HepG2 (cell line): ENCODE measurements around the gene MAEA. TPM values are rescaled to one million over a fixed set of nuclear protein-coding genes. Genes with fewer than 3 reads are reported as not detected.

Experiments
- ATAC-seq: fragments of 200-7000 bp; cut with Tn5 transposase; 3 replicates; pipeline ENCODE4 v1.9.1; 2020; ENCODE audit warnings: mild to moderate bottlenecking, moderate library complexity
- BruUV-seq: library from RNA; stranded (reverse); fragments of 400-500 nt; replicated peaks from 2 replicates; lab custom pipeline; 2021; lab: Mats Ljungman, UMichigan
- CTCF ChIA-PET: fragments of 300-600 bp; formaldehyde crosslinking; extraction: SDS; loops from one replicate; lab custom pipeline; 2021; ENCODE audit warnings: low total read pairs, inconsistent platforms, low intra/inter-chr PET ratio; lab: Yijun Ruan, JAX
- POLR2A ChIA-PET: fragments of 350-600 bp; sonication (Branson Sonifier 250); formaldehyde crosslinking; loops from one replicate; lab custom pipeline; 2020; ENCODE audit warnings: antibody characterized with exemption, inconsistent platforms; lab: Yijun Ruan, JAX
- DNase-seq: peaks from one replicate; pipeline ENCODE4 v3.0.0-alpha.2; 2015; ENCODE audit warnings: low spot score
- FAIRE-seq: peaks from 3 replicates; lab custom pipeline; 2011; peaks lifted over from hg19 to GRCh38; lab: Jason Lieb, UNC
- H2AFZ ChIP-seq: one replicate; pipeline ENCODE4 v1.6.1; 2011; ENCODE audit warnings: low read length, inconsistent platforms
- H3K27ac ChIP-seq: fragments of 300-600 bp; 3 replicates; pipeline ENCODE4 v1.8.0; 2011; ENCODE audit warnings: mixed run types, mild to moderate bottlenecking, mixed read lengths, low read length, inconsistent platforms; ENCODE audit not compliant: insufficient read depth; ENCODE audit errors: extremely low read length
- H3K27me3 ChIP-seq, 2 experiments: fragments of 200-600 bp in 1 of 2; 2 replicates in 1 of 2; 3 replicates in 1 of 2; pipeline versions ENCODE4 v1.6.0 to v1.8.0; 2011; ENCODE audit warnings: low read length in 2 of 2, mild to moderate bottlenecking in 2 of 2, moderate library complexity in 2 of 2, inconsistent platforms in 1 of 2; ENCODE audit not compliant: insufficient read depth in 2 of 2, control insufficient read depth in 1 of 2
- H3K36me3 ChIP-seq, 2 experiments: fragments of 200-600 bp in 1 of 2; replicated peaks in 1 of 2; 2 replicates in 1 of 2; 3 replicates in 1 of 2; pipeline versions ENCODE4 v1.5.1 to v1.8.0; 2011; ENCODE audit warnings: low read length in 2 of 2, inconsistent platforms in 1 of 2; ENCODE audit not compliant: insufficient read depth in 2 of 2, control insufficient read depth in 1 of 2
- H3K4me1 ChIP-seq: 2 replicates; pipeline ENCODE4 v1.5.1; 2012; ENCODE audit warnings: low read length, inconsistent platforms; ENCODE audit not compliant: insufficient read depth
- H3K4me2 ChIP-seq: 2 replicates; pipeline ENCODE4 v1.6.0; 2011; ENCODE audit warnings: low read depth, low read length, inconsistent platforms
- H3K4me3 ChIP-seq, 3 experiments: fragments of 200-600 bp in 1 of 3; sonication (generic), shearing (Covaris generic) in 1 of 3; replicated peaks in 1 of 3; 2 replicates each; pipeline ENCODE4 v1.5.1; 2011 to 2016; ENCODE audit warnings: low read length in 3 of 3, inconsistent platforms in 2 of 3, low read depth in 2 of 3, mild to moderate bottlenecking in 2 of 3, control low read depth in 1 of 3, mixed read lengths in 1 of 3; ENCODE audit not compliant: insufficient read depth in 1 of 3
- H3K79me2 ChIP-seq: one replicate; pipeline ENCODE4 v1.6.1; 2011; ENCODE audit warnings: low read length, inconsistent platforms; ENCODE audit not compliant: insufficient read depth
- H3K9ac ChIP-seq: 2 replicates; pipeline ENCODE4 v1.6.0; 2011; ENCODE audit warnings: mild to moderate bottlenecking, low read depth, low read length, inconsistent platforms; ENCODE audit not compliant: insufficient read depth
- H3K9me3 ChIP-seq: 2 replicates; pipeline ENCODE4 v1.5.1; 2012; ENCODE audit warnings: mild to moderate bottlenecking, low read length
- H4K20me1 ChIP-seq: 2 replicates; pipeline ENCODE4 v1.6.0; 2011; ENCODE audit warnings: inconsistent platforms, mild to moderate bottlenecking, low read length, moderate library complexity; ENCODE audit not compliant: insufficient read depth
- DDIT3 ChIP-seq: sonication (generic); formaldehyde crosslinking; IDR thresholded peaks from 2 replicates; pipeline ENCODE4 v1.4.0; 2020; ENCODE audit warnings: mild to moderate bottlenecking, missing genetic modification reagents
- GMEB1 ChIP-seq: sonication (generic); formaldehyde crosslinking; IDR thresholded peaks from 2 replicates; pipeline ENCODE4 v1.5.1; 2020; ENCODE audit warnings: missing genetic modification reagents, mild to moderate bottlenecking, borderline replicate concordance
- HCFC1 ChIP-seq: fragments of 150-350 bp; IDR thresholded peaks from 2 replicates; pipeline ENCODE4 v1.6.1; 2014; ENCODE audit warnings: low read depth, low read length
- KDM4B ChIP-seq: sonication (generic); formaldehyde crosslinking; IDR thresholded peaks from 2 replicates; pipeline ENCODE4 v1.4.0; 2020; ENCODE audit warnings: missing genetic modification reagents
- KMT2A ChIP-seq: sonication (generic); formaldehyde crosslinking; IDR thresholded peaks from 2 replicates; pipeline ENCODE4 v1.4.0; 2020; ENCODE audit warnings: missing genetic modification reagents
- MYPOP ChIP-seq: sonication (generic); formaldehyde crosslinking; IDR thresholded peaks from 2 replicates; pipeline ENCODE4 v1.8.1; 2023; ENCODE audit warnings: mild to moderate bottlenecking, moderate library complexity, missing genetic modification reagents
- NCOA2 ChIP-seq: sonication (generic); formaldehyde crosslinking; IDR thresholded peaks from 2 replicates; pipeline ENCODE4 v1.8.0; 2022; ENCODE audit warnings: inconsistent platforms
- NKX3-1 ChIP-seq: sonication (generic); formaldehyde crosslinking; IDR thresholded peaks from 2 replicates; pipeline ENCODE4 v1.5.0; 2020; ENCODE audit warnings: missing genetic modification reagents
- RELA ChIP-seq: sonication (generic); formaldehyde crosslinking; IDR thresholded peaks from 2 replicates; pipeline ENCODE4 v1.4.0; 2020; ENCODE audit warnings: missing genetic modification reagents
- RXRB ChIP-seq: IDR thresholded peaks from 2 replicates; pipeline ENCODE4 v1.6.1; 2016; ENCODE audit warnings: borderline replicate concordance, missing genetic modification reagents, missing compliant biosample characterization
- SPEN ChIP-seq: sonication (generic); formaldehyde crosslinking; IDR thresholded peaks from 2 replicates; pipeline ENCODE4 v1.5.1; 2020; ENCODE audit warnings: low read depth, mild to moderate bottlenecking, missing genetic modification reagents
- SUZ12 ChIP-seq: fragments of 150-350 bp; IDR thresholded peaks from 2 replicates; pipeline ENCODE4 v1.6.1; 2014; ENCODE audit warnings: low read depth, low read length
- ZFY ChIP-seq: sonication (generic); formaldehyde crosslinking; IDR thresholded peaks from 2 replicates; pipeline ENCODE4 v1.4.0; 2020; ENCODE audit warnings: missing genetic modification reagents
- ZNF274 ChIP-seq: sonication (generic); formaldehyde crosslinking; IDR thresholded peaks from 2 replicates; pipeline ENCODE4 v1.5.1; 2020; ENCODE audit warnings: mild to moderate bottlenecking, missing genetic modification reagents
- ZNF337 ChIP-seq: sonication (generic); formaldehyde crosslinking; IDR thresholded peaks from 2 replicates; pipeline ENCODE4 v1.5.1; 2020; ENCODE audit warnings: missing genetic modification reagents, low read depth, mild to moderate bottlenecking, borderline replicate concordance
- ZNF552 ChIP-seq: sonication (generic); formaldehyde crosslinking; IDR thresholded peaks from 2 replicates; pipeline ENCODE4 v1.9.0; 2022; ENCODE audit warnings: missing genetic modification reagents, mild to moderate bottlenecking, borderline replicate concordance
- ZNF569 ChIP-seq: sonication (generic); formaldehyde crosslinking; IDR thresholded peaks from 2 replicates; pipeline ENCODE4 v1.5.0; 2020; ENCODE audit warnings: mild to moderate bottlenecking, missing genetic modification reagents, moderate library complexity, borderline replicate concordance
- ZNF574 ChIP-seq: sonication (generic); formaldehyde crosslinking; IDR thresholded peaks from 2 replicates; pipeline ENCODE4 v1.4.0; 2020; ENCODE audit warnings: missing genetic modification reagents
- ZNF724P ChIP-seq: sonication (generic); formaldehyde crosslinking; IDR thresholded peaks from 2 replicates; pipeline ENCODE4 v1.8.0; 2022; ENCODE audit warnings: missing genetic modification reagents, borderline replicate concordance
- ZNF773 ChIP-seq: sonication (generic); formaldehyde crosslinking; IDR thresholded peaks from 2 replicates; pipeline ENCODE4 v1.4.0; 2020; ENCODE audit warnings: missing genetic modification reagents, borderline replicate concordance
- ZNF792 ChIP-seq: IDR thresholded peaks from 2 replicates; pipeline ENCODE4 v1.6.1; 2016
- WGBS: methylation state at CpG from one replicate; pipeline ENCODE4 v1.1.6; 2017; ENCODE audit warnings: low lambda C conversion rate; 5-methylcytosine and 5-hydroxymethylcytosine counted together
- in situ Hi-C: cut with HindIII; loops from 2 replicates; pipeline ENCODE4 v1.10.0; 2017; ENCODE audit warnings: low pct_unique_long_range_greater_than_20kb; ENCODE audit not compliant: extremely low pct_ligation_motif_present
- intact Hi-C: fragments of 100-400 bp; cut with micrococcal nuclease; formaldehyde crosslinking; loops from one replicate; pipeline ENCODE4 v1.10.0; 2022; ENCODE audit not compliant: unreplicated experiment
- polyA plus RNA-seq, 8 experiments: library from polyadenylated mRNA; depleted of rRNA in 3 of 8; stranded (reverse) in 7 of 8; unstranded in 1 of 8; fragments of >200 nt; fragmentation: Illumina TruSeq in 4 of 8; extraction: Trizol in 4 of 8; gene quantifications; 2 replicates each; pipeline versions ENCODE4 v1.2.1 to v1.2.3, GENCODE V29; 2011 to 2016; ENCODE audit warnings: low read depth in 4 of 8, missing spikeins in 1 of 8, mixed read lengths in 1 of 8; ENCODE audit not compliant: insufficient read depth in 1 of 8
- total RNA-seq, 5 experiments: library from RNA; depleted of rRNA; stranded (reverse); fragments of >200 nt; fragmentation: Illumina TruSeq; extraction: Trizol; gene quantifications; 2 replicates each; pipeline ENCODE4 v1.2.3, GENCODE V29; 2016; ENCODE audit warnings: low read depth in 1 of 5

Gene MAEA
- total and polyA plus RNA-seq, 2 of the 13 experiments (the other 11 are each of a cell fraction or from before 2014, with no cell fraction given): 52.0 to 57.1 TPM

GRCh38 chr4:1294424-1294823 is 4.7 kb downstream of the MAEA start (continued):
- no peak for TF ChIP-seq ZFY (CRISPR knock-in tag)
- no peak for TF ChIP-seq ZNF337 (CRISPR knock-in tag)
- TF ChIP-seq ZNF574 (CRISPR knock-in tag): no peak
- TF ChIP-seq KMT2A (CRISPR knock-in tag): no peak
- TF ChIP-seq RELA (CRISPR knock-in tag): no peak
- TF ChIP-seq ZNF569 (CRISPR knock-in tag): no peak
- no peak for TF ChIP-seq ZNF773
- no peak for TF ChIP-seq NCOA2
- no peak for TF ChIP-seq HCFC1
- TF ChIP-seq ZNF552 (CRISPR knock-in tag): no peak
- TF ChIP-seq ZNF274 (CRISPR knock-in tag): no peak
- TF ChIP-seq, all 625 proteins: peak for 0

GRCh38 chr4:1294891-1295290 is 5.2 kb downstream of the MAEA start:
- ATAC-seq (no peak), FAIRE-seq (no peak), DNase-seq (no peak)
- 97% methylated on average over 5 of the region's 10 CpGs for WGBS
- Histone ChIP-seq H3K4me3 (no peak overlapping the region), H3K9me3 (no peaks in the 10 kb centered on the region), H2AFZ (no peak overlapping the region), H3K4me1 (peaks cover 30% of the 10 kb centered on the region), H3K27ac (no peak overlapping the region), H3K36me3 (peaks cover 15 to 24% of the 10 kb centered on the region in 2 experiments; a peak in 4 of 5 replicates), H3K27me3 (no peaks in the 10 kb centered on the region; a peak in 1 of 5 replicates), H3K9ac (no peak overlapping the region), H3K79me2 (peaks cover 88% of the 10 kb centered on the region), H4K20me1 (peaks cover 64% of the 10 kb centered on the region), H3K4me2 (no peak overlapping the region)
- ChIA-PET CTCF (no interaction called here), POLR2A (no interaction called here)
- intact Hi-C loops (no loop called here), in situ Hi-C loops (no loop called here)
- BruUV-seq: no TSS peak
- no peak for TF ChIP-seq ZNF724P
- no peak for TF ChIP-seq MYPOP (CRISPR knock-in tag)
- no peak for TF ChIP-seq GMEB1
- TF ChIP-seq SPEN (CRISPR knock-in tag): no peak
- no peak for TF ChIP-seq DDIT3 (CRISPR knock-in tag)
- TF ChIP-seq NKX3-1: no peak
- TF ChIP-seq RXRB (CRISPR knock-in tag): no peak
- no peak for TF ChIP-seq ZNF792
- TF ChIP-seq SUZ12: no peak
- TF ChIP-seq KDM4B (CRISPR knock-in tag): no peak
